Testis (tissue), 2 donors: ENCODE results near the gene SCARB2.

Experiments
- CTCF ChIP-seq, 3 experiments: fragments of 450-650 bp in 2 of 3; fragments of 200-600 bp in 1 of 3; sonication (generic) in 1 of 3; IDR thresholded peaks; one replicate each; pipeline ENCODE4 v1.5.1; 2016 to 2019; ENCODE audit warnings: antibody characterized with exemption in 3 of 3, mild to moderate bottlenecking in 2 of 3, moderate library complexity in 1 of 3
- POLR2A ChIP-seq: fragments of 450-650 bp; IDR thresholded peaks from one replicate; pipeline ENCODE4 v1.6.1; 2017; ENCODE audit warnings: antibody characterized with exemption, mild to moderate bottlenecking, moderate library complexity

GRCh38 chr4:76174216-76174615 is 39.4 kb downstream of the SCARB2 start:
- TF ChIP-seq CTCF (IDR thresholded peaks at IDR 0.05) (no peak), POLR2A (no peak)
